OCI-LY1 (cell line): ENCODE data around the gene ANKRD6.

Source experiments
- CTCF ChIP-seq: fragments of 200-600 bp; sonication (generic), shearing (Covaris generic); IDR thresholded peaks from 2 replicates; pipeline ENCODE4 v1.5.1; 2017; ENCODE audit warnings: mild to moderate bottlenecking, antibody characterized with exemption, low read length, moderate library complexity, mixed read lengths
- EZH2 ChIP-seq: fragments of 200-600 bp; sonication (generic), shearing (Covaris generic); IDR thresholded peaks from 2 replicates; pipeline ENCODE4 v1.8.0; 2017; ENCODE audit warnings: borderline replicate concordance, mixed run types, mild to moderate bottlenecking, antibody characterized with exemption, low read length, moderate library complexity, mixed read lengths

- TF ChIP-seq CTCF (no peak), EZH2 (no peak)
Observed at GRCh38 chr6:89452281-89452680, 19.3 kb downstream of the ANKRD6 start.
